Caco-2 (cell line): ENCODE measurements around the gene SP6. TPM values are rescaled to one million over a fixed set of nuclear protein-coding genes. Genes with fewer than 3 reads are reported as not detected.

Source experiments
- BruUV-seq: library from RNA; stranded (reverse); fragments of 400-500 nt; replicated peaks from 2 replicates; lab custom pipeline; 2021; lab: Mats Ljungman, UMichigan
- CTCF ChIA-PET: fragments of 300-600 bp; sonication (Branson Sonifier 250); formaldehyde crosslinking; loops from one replicate; lab custom pipeline; 2022; ENCODE audit warnings: antibody characterized with exemption; lab: Charles Lee
- POLR2A ChIA-PET: fragments of 300-600 bp; sonication (Branson Sonifier 250); formaldehyde crosslinking; loops from one replicate; lab custom pipeline; 2022; ENCODE audit warnings: antibody characterized with exemption; lab: Charles Lee
- DNase-seq, 2 experiments: peaks; one replicate each; pipeline versions ENCODE4 v3.0.0 to v3.0.0-alpha.2; 2020 to 2022
- H3K27me3 ChIP-seq: replicated peaks from 2 replicates; pipeline ENCODE4 v1.6.0; 2011; ENCODE audit warnings: low read length; ENCODE audit not compliant: control insufficient read depth, insufficient read depth
- H3K36me3 ChIP-seq: 2 replicates; pipeline ENCODE4 v1.5.1; 2011; ENCODE audit warnings: low read length; ENCODE audit not compliant: control insufficient read depth, insufficient read depth
- H3K4me1 ChIP-seq: fragments of 250-450 bp; sonication (Bioruptor Pico); 2 replicates; pipeline ENCODE4 v1.5.1; 2020; ENCODE audit warnings: mild to moderate bottlenecking
- H3K4me3 ChIP-seq: 2 replicates; pipeline ENCODE4 v1.5.1; 2011; ENCODE audit warnings: low read depth, mild to moderate bottlenecking, control low read depth, low read length
- H3K9me3 ChIP-seq: fragments of 250-450 bp; sonication (Bioruptor Pico); 2 replicates; pipeline ENCODE4 v1.5.1; 2020; ENCODE audit warnings: mild to moderate bottlenecking, moderate library complexity
- H3K27ac Mint-ChIP-seq: one replicate; pipeline ENCODE4 v1.8.0; 2022; ENCODE audit warnings: mixed read lengths; ENCODE audit not compliant: unreplicated experiment
- H3K27me3 Mint-ChIP-seq: one replicate; pipeline ENCODE4 v1.8.0; 2022; ENCODE audit warnings: mixed read lengths; ENCODE audit not compliant: insufficient read depth, unreplicated experiment
- H3K36me3 Mint-ChIP-seq: one replicate; pipeline ENCODE4 v1.8.0; 2022; ENCODE audit warnings: mild to moderate bottlenecking, mixed read lengths; ENCODE audit not compliant: insufficient read depth, unreplicated experiment
- H3K4me1 Mint-ChIP-seq: one replicate; pipeline ENCODE4 v1.8.0; 2022; ENCODE audit warnings: low read depth, mixed read lengths; ENCODE audit not compliant: unreplicated experiment
- H3K4me3 Mint-ChIP-seq: one replicate; pipeline ENCODE4 v1.8.0; 2022; ENCODE audit warnings: mild to moderate bottlenecking, moderate library complexity, mixed read lengths; ENCODE audit not compliant: unreplicated experiment
- H3K9me3 Mint-ChIP-seq: one replicate; pipeline ENCODE4 v1.8.0; 2022; ENCODE audit warnings: mixed read lengths; ENCODE audit not compliant: unreplicated experiment
- CTCF ChIP-seq, 2 experiments: fragments of 200-600 bp in 1 of 2; IDR thresholded peaks; 1 replicate in 1 of 2; 2 replicates in 1 of 2; pipeline versions ENCODE4 v1.5.1 to v1.8.0; 2011 to 2022; ENCODE audit warnings: antibody characterized with exemption in 1 of 2, control low read depth in 1 of 2, inconsistent platforms in 1 of 2, low read depth in 1 of 2, low read length in 1 of 2, mild to moderate bottlenecking in 1 of 2, moderate library complexity in 1 of 2; ENCODE audit not compliant: insufficient read depth in 1 of 2, severe bottlenecking in 1 of 2, unreplicated experiment in 1 of 2
- intact Hi-C: fragments of 100-400 bp; cut with micrococcal nuclease; formaldehyde crosslinking; loops from one replicate; pipeline ENCODE4 v1.10.0; 2022; ENCODE audit not compliant: unreplicated experiment
- total RNA-seq: library from RNA; stranded (reverse); gene quantifications from 2 replicates; pipeline ENCODE4 v1.2.3, GENCODE V29; 2022

SP6 gene
- total RNA-seq, 1 experiment from 2014 or later: 25.0 TPM

GRCh38 chr17:47884905-47885730 lies 34.2 kb upstream of the SP6 start:
- peak in 1 of 2 experiments; percentile 21 for TF ChIP-seq CTCF (IDR thresholded peaks at IDR 0.05; ENCODE audit: insufficient read depth in 1 of 2, low read depth in 1 of 2, low read length in 1 of 2, severe bottlenecking in 1 of 2, unreplicated experiment in 1 of 2)
- Histone ChIP-seq H3K4me1 (peaks cover 52% of the 10 kb centered on the region), H3K9me3 (no peaks in the 10 kb centered on the region), H3K27me3 (no peaks in the 10 kb centered on the region), H3K36me3 (no peaks in the 10 kb centered on the region), H3K4me3 (0 out of 2 replicates have a peak overlapping the region, but pooled peaks have one; percentile 0)
- Mint-ChIP-seq H3K27ac (peak overlapping the region; percentile 1), H3K27me3 (no peaks in the 10 kb centered on the region), H3K36me3 (peaks cover 7% of the 10 kb centered on the region), H3K4me3 (peak overlapping the region; percentile 62), H3K4me1 (peaks cover 33% of the 10 kb centered on the region), H3K9me3 (no peaks in the 10 kb centered on the region)
- BruUV-seq: TSS peak; percentile 80
- intact Hi-C loops: loop anchor here (1.0 to 2.0 kb wide), 3 partner anchors 14 to 44 kb away; partner anchors contain the start of genes SCRN2 and SP6
- ChIA-PET POLR2A (interaction anchor here (0.5 to 3.5 kb wide), 9 partner anchors 9 to 138 kb away, joined by 4 to 37 read pairs (median 13); partner anchors contain the start of genes LRRC46, MRPL10, SCRN2 and SP2), CTCF (interaction anchor here (0.6 to 15.7 kb wide), 16 partner anchors 9 to 152 kb away, joined by 3 to 904 read pairs (median 5); partner anchors contain the start of genes CDK5RAP3, LRRC46, MRPL10 and OSBPL7)
- DNase-seq: peak; percentile 83 to 95

- no peaks in the 10 kb centered on the region for H3K9me3 Mint-ChIP-seq
- H3K27me3 ChIP-seq: no peaks in the 10 kb centered on the region
- no peak overlapping the region for H3K4me3 ChIP-seq
- CTCF ChIA-PET: interaction anchor here (0.8 to 15.7 kb wide), 15 partner anchors 8 to 151 kb away, joined by 3 to 904 read pairs (median 5); partner anchors contain the start of genes CDK5RAP3, LRRC46, MRPL10 and OSBPL7
- peak overlapping the region; percentile 62 for H3K4me3 Mint-ChIP-seq
- TF ChIP-seq CTCF (IDR thresholded peaks at IDR 0.05; ENCODE audit: insufficient read depth in 1 of 2, low read depth in 1 of 2, low read length in 1 of 2, severe bottlenecking in 1 of 2, unreplicated experiment in 1 of 2): no peak
- intact Hi-C loops: loop anchor here (1.0 to 2.0 kb wide), 2 partner anchors 14 to 33 kb away; partner anchors contain the start of gene SP6
- no peaks in the 10 kb centered on the region for H3K9me3 ChIP-seq
- H3K27ac Mint-ChIP-seq: peak overlapping the region; percentile 1
- peaks cover 52% of the 10 kb centered on the region for H3K4me1 ChIP-seq
- POLR2A ChIA-PET: interaction anchor here (0.5 to 3.5 kb wide), 12 partner anchors 11 to 915 kb away, joined by 3 to 37 read pairs (median 6); partner anchors contain the start of genes LRRC46, MRPL10, NFE2L1 and PNPO
- no TSS peak for BruUV-seq
- H3K27me3 Mint-ChIP-seq: no peaks in the 10 kb centered on the region
- H3K36me3 ChIP-seq: no peaks in the 10 kb centered on the region
- no peak for DNase-seq
- peaks cover 30% of the 10 kb centered on the region for H3K4me1 Mint-ChIP-seq
- peaks cover 7% of the 10 kb centered on the region for H3K36me3 Mint-ChIP-seq
Observed at GRCh38 chr17:47884427-47884740, 33.4 kb upstream of the SP6 start.
